ENCODE measurements around the gene CXCL9.
"Not testable (repeated sequence)": the region's sequence is repeated elsewhere in the genome, so short reads cannot be mapped to it uniquely, and the experiment has no call there.

DNA sequence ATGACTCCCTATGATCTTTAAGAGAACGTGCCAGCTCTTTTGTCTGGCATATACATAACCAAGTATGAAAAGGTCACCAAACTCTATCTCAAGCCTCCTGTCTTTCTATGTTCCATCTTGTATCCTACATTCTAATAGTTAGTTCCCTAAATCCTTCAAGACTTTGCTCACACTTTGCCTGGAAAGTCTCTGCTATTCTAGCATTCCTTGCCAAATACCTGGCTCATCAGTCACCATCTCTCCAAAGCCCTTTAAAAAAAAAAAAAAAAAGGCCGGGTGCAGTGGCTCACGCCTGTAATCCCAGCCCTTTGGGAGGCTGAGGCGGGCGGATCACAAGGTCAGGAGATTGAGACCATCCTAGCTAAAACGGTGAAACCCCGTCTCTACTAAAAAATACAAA is 48.8 kb downstream of the CXCL9 start:
- not testable (repeated sequence) for TF ChIP-seq POLR2A (IDR thresholded peaks at IDR 0.05; ENCODE audit: low read depth, low read length); TAF1 (IDR thresholded peaks at IDR 0.05; ENCODE audit: low read depth, low read length); SPI1 (IDR thresholded peaks at IDR 0.05; ENCODE audit: low read depth, low read length); POLR2AphosphoS5 (IDR thresholded peaks at IDR 0.05; ENCODE audit: low read depth, low read length); PAX5 (IDR thresholded peaks at IDR 0.05; ENCODE audit: insufficient read depth, low read length, severe bottlenecking)
